T-helper 2 cell treated with Interferon-gamma antibody and Interleukin-4, amounts not matched to agents 5 μg/mL and 100 μg/mL, for 36 hours (primary cell): ENCODE results near the gene KAZN.

Experiments used
- DNase-seq: peaks from one replicate; pipeline ENCODE4 v3.0.0; 2021; ENCODE audit warnings: low spot score
- H3K27ac Mint-ChIP-seq: one replicate; pipeline ENCODE4 v1.8.0; 2021; ENCODE audit warnings: mild to moderate bottlenecking, mixed read lengths
- H3K27me3 Mint-ChIP-seq: one replicate; pipeline ENCODE4 v1.8.0; 2021; ENCODE audit warnings: low read depth, mixed read lengths
- H3K36me3 Mint-ChIP-seq: one replicate; pipeline ENCODE4 v1.8.0; 2021; ENCODE audit warnings: low read depth, mixed read lengths
- H3K4me1 Mint-ChIP-seq: one replicate; pipeline ENCODE4 v1.8.0; 2021; ENCODE audit warnings: low read depth, mixed read lengths
- H3K4me3 Mint-ChIP-seq: one replicate; pipeline ENCODE4 v1.8.0; 2022; ENCODE audit warnings: mild to moderate bottlenecking, moderate library complexity, mixed read lengths
- H3K9me3 Mint-ChIP-seq: one replicate; pipeline ENCODE4 v1.8.0; 2021; ENCODE audit warnings: mixed read lengths

The KAZN gene

GRCh38 chr1:15154480-15155036 lies 556.1 kb downstream of the KAZN start:
- H3K27me3 Mint-ChIP-seq: peaks cover 56% of the 10 kb centered on the region
- H3K4me1 Mint-ChIP-seq: peaks cover 14% of the 10 kb centered on the region

GRCh38 chr1:15155191-15155590 lies 556.7 kb downstream of the KAZN start:
- Mint-ChIP-seq H3K4me1 (peaks cover 14% of the 10 kb centered on the region), H3K27me3 (peaks cover 49% of the 10 kb centered on the region), H3K36me3 (no peaks in the 10 kb centered on the region), H3K4me3 (peak overlapping the region; percentile 7), H3K9me3 (no peaks in the 10 kb centered on the region), H3K27ac (no peak overlapping the region)
- DNase-seq: no peak

More at GRCh38 chr1:15154480-15155036, 556.1 kb downstream of the KAZN start:
- Mint-ChIP-seq H3K4me3 (peak overlapping the region; percentile 10), H3K36me3 (no peaks in the 10 kb centered on the region), H3K9me3 (no peaks in the 10 kb centered on the region), H3K27ac (no peak overlapping the region)
- DNase-seq: no peak

GRCh38 chr1:15155888-15156741 lies 557.6 kb downstream of the KAZN start:
- DNase-seq: no peak
- peak overlapping the region; percentile 60 for H3K4me3 Mint-ChIP-seq
- peaks cover 44% of the 10 kb centered on the region for H3K27me3 Mint-ChIP-seq
- H3K4me1 Mint-ChIP-seq: peaks cover 14% of the 10 kb centered on the region
- no peaks in the 10 kb centered on the region for H3K9me3 Mint-ChIP-seq
- no peak overlapping the region for H3K27ac Mint-ChIP-seq
- H3K36me3 Mint-ChIP-seq: no peaks in the 10 kb centered on the region

GRCh38 chr1:15156807-15157380 lies 558.4 kb downstream of the KAZN start:
- Mint-ChIP-seq H3K27me3 (peaks cover 36% of the 10 kb centered on the region), H3K36me3 (no peaks in the 10 kb centered on the region), H3K4me1 (peaks cover 14% of the 10 kb centered on the region), H3K9me3 (no peaks in the 10 kb centered on the region), H3K4me3 (no peak overlapping the region), H3K27ac (no peak overlapping the region)
- no peak for DNase-seq

- Mint-ChIP-seq H3K4me1 (peaks cover 14% of the 10 kb centered on the region), H3K27ac (no peak overlapping the region), H3K9me3 (no peaks in the 10 kb centered on the region), H3K4me3 (no peak overlapping the region), H3K27me3 (peaks cover 32% of the 10 kb centered on the region), H3K36me3 (no peaks in the 10 kb centered on the region)
- DNase-seq: no peak
These were observed 559.3 kb downstream of the KAZN start for GRCh38 chr1:15157524-15158399.

- no peak for DNase-seq
- Mint-ChIP-seq H3K4me1 (peaks cover 16% of the 10 kb centered on the region), H3K27ac (no peak overlapping the region), H3K36me3 (no peaks in the 10 kb centered on the region), H3K27me3 (peaks cover 31% of the 10 kb centered on the region), H3K9me3 (no peaks in the 10 kb centered on the region), H3K4me3 (no peak overlapping the region)
These were observed 560.2 kb downstream of the KAZN start for GRCh38 chr1:15158506-15159165.

GRCh38 chr1:15159166-15159555 lies 560.7 kb downstream of the KAZN start:
- no peak overlapping the region for H3K4me3 Mint-ChIP-seq
- H3K27ac Mint-ChIP-seq: no peak overlapping the region
- H3K4me1 Mint-ChIP-seq: peaks cover 15% of the 10 kb centered on the region
- no peaks in the 10 kb centered on the region for H3K9me3 Mint-ChIP-seq
- peaks cover 30% of the 10 kb centered on the region for H3K27me3 Mint-ChIP-seq
- no peaks in the 10 kb centered on the region for H3K36me3 Mint-ChIP-seq
- no peak for DNase-seq

- peaks cover 12% of the 10 kb centered on the region for H3K4me1 Mint-ChIP-seq
- no peaks in the 10 kb centered on the region for H3K36me3 Mint-ChIP-seq
- DNase-seq: no peak
- no peak overlapping the region for H3K27ac Mint-ChIP-seq
- H3K4me3 Mint-ChIP-seq: no peak overlapping the region
- no peaks in the 10 kb centered on the region for H3K9me3 Mint-ChIP-seq
- H3K27me3 Mint-ChIP-seq: peaks cover 17% of the 10 kb centered on the region
These were observed 562.1 kb downstream of the KAZN start for GRCh38 chr1:15160626-15161025.

GRCh38 chr1:15167386-15167785 lies 568.9 kb downstream of the KAZN start:
- H3K36me3 Mint-ChIP-seq: no peaks in the 10 kb centered on the region
- H3K4me1 Mint-ChIP-seq: peaks cover 2% of the 10 kb centered on the region
- H3K9me3 Mint-ChIP-seq: no peaks in the 10 kb centered on the region
- H3K27ac Mint-ChIP-seq: no peak overlapping the region
- H3K4me3 Mint-ChIP-seq: no peak overlapping the region
- peaks cover 27% of the 10 kb centered on the region for H3K27me3 Mint-ChIP-seq
- no peak for DNase-seq
